ENCODE data around the gene LCMT1. TPM values are rescaled to one million over a fixed set of nuclear protein-coding genes. Genes with fewer than 3 reads are reported as not detected.

Gene LCMT1
- polyA plus RNA-seq, 3 donors, result 27.2 to 34.2 (median 33.1) TPM

DNA sequence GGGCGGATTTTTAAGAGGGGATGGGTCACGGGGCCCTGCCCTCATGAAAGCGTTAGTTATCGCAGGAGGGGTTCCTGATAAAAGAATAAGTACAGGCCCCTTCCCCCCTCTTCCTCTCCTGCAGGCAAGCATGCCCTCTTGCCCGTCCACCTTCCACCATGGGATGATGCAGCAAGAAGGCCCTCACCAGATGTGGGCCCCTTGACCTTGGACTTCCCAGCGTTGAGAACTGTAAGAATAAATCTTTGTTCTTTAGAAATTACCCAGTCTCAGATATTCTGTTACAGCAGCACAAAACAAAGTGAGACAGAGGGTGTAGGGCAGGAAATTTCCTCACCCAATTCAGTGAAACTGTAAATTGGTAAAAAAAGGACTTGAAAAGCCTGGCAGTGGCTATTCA lies 27.8 kb upstream of the LCMT1 start:
- no peaks in the 10 kb centered on the region for H3K36me3 Mint-ChIP-seq
- WGBS (ENCODE audit: insufficient coverage), result 69% methylated on average over 2 of the region's 6 CpGs
- no peaks in the 10 kb centered on the region for H3K4me1 ChIP-seq (ENCODE audit: control insufficient read depth in 1 of 2, insufficient read depth in 2 of 2, low read length in 2 of 2)
- no peaks in the 10 kb centered on the region for H4K20me1 ChIP-seq (ENCODE audit: insufficient read depth, low read length)
- no peak for DNase-seq
- H3K4me1 Mint-ChIP-seq, result no peaks in the 10 kb centered on the region
- H3K4me2 ChIP-seq (replicated peaks; ENCODE audit: extremely low read depth, low read length, poor library complexity, severe bottlenecking), result no peak overlapping the region
- H3K9me3 Mint-ChIP-seq, result no peaks in the 10 kb centered on the region
- intact Hi-C loops (cut with micrococcal nuclease), result no loop called here
- no peaks in the 10 kb centered on the region for H3K27me3 Mint-ChIP-seq (ENCODE audit: low read depth in 3 of 3)
- no peak overlapping the region for H3K9ac ChIP-seq (ENCODE audit: insufficient read depth, low read length, poor library complexity, severe bottlenecking)
- H3K4me3 ChIP-seq (replicated peaks in 1 of 3; ENCODE audit: low read depth in 2 of 3, low read length in 3 of 3), result no peak overlapping the region
- H3K79me2 ChIP-seq (ENCODE audit: insufficient read depth, low read length), result no peaks in the 10 kb centered on the region
- no peak overlapping the region for H3K27ac Mint-ChIP-seq
- no peaks in the 10 kb centered on the region for H3K9me3 ChIP-seq (replicated peaks in 1 of 2; ENCODE audit: control insufficient read depth in 1 of 2, insufficient read depth in 1 of 2, low read length in 2 of 2)
- TF ChIP-seq, protein P1, sequence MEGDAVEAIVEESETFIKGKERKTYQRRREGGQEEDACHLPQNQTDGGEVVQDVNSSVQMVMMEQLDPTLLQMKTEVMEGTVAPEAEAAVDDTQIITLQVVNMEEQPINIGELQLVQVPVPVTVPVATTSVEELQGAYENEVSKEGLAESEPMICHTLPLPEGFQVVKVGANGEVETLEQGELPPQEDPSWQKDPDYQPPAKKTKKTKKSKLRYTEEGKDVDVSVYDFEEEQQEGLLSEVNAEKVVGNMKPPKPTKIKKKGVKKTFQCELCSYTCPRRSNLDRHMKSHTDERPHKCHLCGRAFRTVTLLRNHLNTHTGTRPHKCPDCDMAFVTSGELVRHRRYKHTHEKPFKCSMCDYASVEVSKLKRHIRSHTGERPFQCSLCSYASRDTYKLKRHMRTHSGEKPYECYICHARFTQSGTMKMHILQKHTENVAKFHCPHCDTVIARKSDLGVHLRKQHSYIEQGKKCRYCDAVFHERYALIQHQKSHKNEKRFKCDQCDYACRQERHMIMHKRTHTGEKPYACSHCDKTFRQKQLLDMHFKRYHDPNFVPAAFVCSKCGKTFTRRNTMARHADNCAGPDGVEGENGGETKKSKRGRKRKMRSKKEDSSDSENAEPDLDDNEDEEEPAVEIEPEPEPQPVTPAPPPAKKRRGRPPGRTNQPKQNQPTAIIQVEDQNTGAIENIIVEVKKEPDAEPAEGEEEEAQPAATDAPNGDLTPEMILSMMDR (IDR thresholded peaks at IDR 0.05), result no peak
- H2AFZ ChIP-seq (ENCODE audit: insufficient read depth, low read depth, low read length, poor library complexity, severe bottlenecking), result no peak overlapping the region
- H3K36me3 ChIP-seq (replicated peaks in 1 of 2; ENCODE audit: control insufficient read depth in 1 of 2, insufficient read depth in 2 of 2, low read length in 2 of 2), result no peaks in the 10 kb centered on the region
- H3K4me3 Mint-ChIP-seq, result no peak overlapping the region
- no peak overlapping the region for H3K27ac ChIP-seq (ENCODE audit: low read depth in 1 of 2, low read length in 2 of 2)
- H3K27me3 ChIP-seq (ENCODE audit: control insufficient read depth in 2 of 2, insufficient read depth in 2 of 2, low read length in 2 of 2), result no peaks in the 10 kb centered on the region

DNA sequence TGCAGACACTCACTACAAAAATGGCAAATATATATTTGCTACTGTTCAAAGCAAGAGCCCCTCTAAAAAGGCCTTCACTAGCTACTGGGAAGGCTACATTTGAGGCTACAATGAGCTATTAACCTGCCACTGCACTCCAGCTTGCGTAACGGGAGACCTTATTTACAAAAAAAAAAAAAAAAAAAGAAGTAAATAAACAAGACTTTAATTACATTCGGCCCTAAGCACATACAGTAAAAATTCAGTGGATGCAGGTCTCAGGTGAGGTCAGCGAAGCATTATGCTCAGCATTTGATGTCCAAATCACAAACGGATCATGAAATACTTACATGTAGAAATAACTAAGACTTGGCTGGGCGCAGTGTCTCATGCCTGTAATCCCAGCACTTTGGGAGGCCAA lies 26.7 kb upstream of the LCMT1 start:
- no peaks in the 10 kb centered on the region for H3K27me3 Mint-ChIP-seq (ENCODE audit: low read depth in 3 of 3)
- WGBS (ENCODE audit: insufficient coverage), result 100% methylated on average over 1 of the region's 6 CpGs

More for the DNA sequence above, 26.7 kb upstream of the LCMT1 start:
- H3K27ac Mint-ChIP-seq, result no peak overlapping the region
- Histone ChIP-seq H3K4me3 (replicated peaks in 1 of 3; ENCODE audit: low read depth in 2 of 3, low read length in 3 of 3) (no peak overlapping the region), H3K27ac (ENCODE audit: low read depth in 1 of 2, low read length in 2 of 2) (no peak overlapping the region), H3K9me3 (replicated peaks in 1 of 2; ENCODE audit: control insufficient read depth in 1 of 2, insufficient read depth in 1 of 2, low read length in 2 of 2) (no peaks in the 10 kb centered on the region), H3K4me2 (replicated peaks; ENCODE audit: extremely low read depth, low read length, poor library complexity, severe bottlenecking) (no peak overlapping the region), H2AFZ (ENCODE audit: insufficient read depth, low read depth, low read length, poor library complexity, severe bottlenecking) (no peak overlapping the region), H3K27me3 (ENCODE audit: control insufficient read depth in 2 of 2, insufficient read depth in 2 of 2, low read length in 2 of 2) (no peaks in the 10 kb centered on the region), H3K79me2 (ENCODE audit: insufficient read depth, low read length) (no peaks in the 10 kb centered on the region), H4K20me1 (ENCODE audit: insufficient read depth, low read length) (no peaks in the 10 kb centered on the region), H3K9ac (ENCODE audit: insufficient read depth, low read length, poor library complexity, severe bottlenecking) (no peak overlapping the region), H3K36me3 (replicated peaks in 1 of 2; ENCODE audit: control insufficient read depth in 1 of 2, insufficient read depth in 2 of 2, low read length in 2 of 2) (no peaks in the 10 kb centered on the region), H3K4me1 (ENCODE audit: control insufficient read depth in 1 of 2, insufficient read depth in 2 of 2, low read length in 2 of 2) (no peaks in the 10 kb centered on the region)
- intact Hi-C loops (cut with micrococcal nuclease), result no loop called here
- no peaks in the 10 kb centered on the region for H3K36me3 Mint-ChIP-seq
- TF ChIP-seq, protein P1 (IDR thresholded peaks at IDR 0.05), result no peak
- H3K9me3 Mint-ChIP-seq, result no peaks in the 10 kb centered on the region
- H3K4me3 Mint-ChIP-seq, result no peak overlapping the region
- DNase-seq, result no peak
- no peaks in the 10 kb centered on the region for H3K4me1 Mint-ChIP-seq

Data from CD14-positive monocyte (primary cell).